Ectodermal cell (in vitro differentiated cells): ENCODE measurements around the gene TBC1D24.
A peak's percentile ranks its signal among the peaks of the same experiment; 100 is the strongest.
"Not testable (repeated sequence)": the region's sequence is repeated elsewhere in the genome, so short reads cannot be mapped to it uniquely, and the experiment has no call there.

Source experiments
- H3K27ac ChIP-seq: 2 replicates; pipeline ENCODE4 v1.7.0; 2013; ENCODE audit warnings: mild to moderate bottlenecking, low read depth, low read length; ENCODE audit not compliant: insufficient read depth, poor library complexity, severe bottlenecking
- H3K27me3 ChIP-seq: 2 replicates; pipeline ENCODE4 v1.7.0; 2013; ENCODE audit warnings: mild to moderate bottlenecking, low read length; ENCODE audit not compliant: insufficient read depth, control insufficient read depth, poor library complexity, severe bottlenecking
- H3K36me3 ChIP-seq: one replicate; pipeline ENCODE4 v1.7.0; 2013; ENCODE audit warnings: low read length; ENCODE audit not compliant: control insufficient read depth, insufficient read depth
- H3K4me1 ChIP-seq: one replicate; pipeline ENCODE4 v1.7.0; 2013; ENCODE audit warnings: low read length; ENCODE audit not compliant: control insufficient read depth, insufficient read depth
- H3K4me3 ChIP-seq: 2 replicates; pipeline ENCODE4 v1.7.0; 2013; ENCODE audit warnings: low read depth, low read length, control low read depth; ENCODE audit not compliant: insufficient read depth
- H3K9me3 ChIP-seq: 2 replicates; pipeline ENCODE4 v1.7.0; 2013; ENCODE audit warnings: mild to moderate bottlenecking, low read length, moderate library complexity; ENCODE audit not compliant: control insufficient read depth
- WGBS, 2 experiments: methylation state at CpG; one replicate each; pipeline ENCODE4 v1.1.7; 2013; ENCODE audit warnings: missing lambda C conversion rate in 2 of 2; 5-methylcytosine and 5-hydroxymethylcytosine counted together

TBC1D24 gene

DNA sequence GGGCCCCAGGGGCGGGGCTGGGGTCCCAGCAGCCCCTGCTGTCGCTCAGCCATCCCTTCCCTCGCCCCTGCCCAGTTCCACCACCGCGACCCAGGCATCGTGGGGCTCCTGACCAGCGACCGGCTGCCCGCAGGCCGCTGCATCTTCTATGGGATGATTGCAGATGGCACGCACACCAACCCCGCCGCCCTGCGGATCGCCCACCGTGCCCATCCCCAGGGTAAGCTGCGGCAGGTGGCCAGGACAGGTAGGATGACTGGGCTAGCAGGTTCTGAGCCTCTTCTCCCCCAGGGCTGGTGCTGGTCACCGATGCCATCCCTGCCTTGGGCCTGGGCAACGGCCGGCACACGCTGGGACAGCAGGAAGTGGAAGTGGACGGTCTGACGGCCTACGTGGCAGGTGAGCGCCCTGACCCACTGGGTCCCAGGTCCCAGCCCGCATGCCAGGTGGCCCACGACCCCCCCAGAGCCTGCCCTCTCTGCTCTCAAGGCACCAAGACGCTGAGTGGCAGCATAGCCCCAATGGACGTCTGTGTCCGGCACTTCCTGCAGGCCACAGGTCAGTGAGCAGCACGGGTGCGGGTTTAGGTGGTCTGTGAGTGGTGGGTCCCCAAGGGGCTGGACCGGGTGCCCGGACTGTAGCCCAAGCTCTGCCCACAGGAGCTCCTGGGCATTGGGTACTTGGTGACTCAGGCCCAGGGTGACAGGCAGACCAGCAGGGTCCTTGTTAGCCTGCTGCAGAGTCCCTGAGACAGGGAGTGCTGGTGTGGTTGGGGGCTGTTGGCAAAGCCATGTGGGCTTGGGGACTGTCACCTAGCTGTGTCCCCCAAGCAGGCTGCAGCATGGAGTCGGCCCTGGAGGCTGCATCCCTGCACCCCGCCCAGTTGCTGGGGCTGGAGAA lies 53.5 kb downstream of the TBC1D24 start:
- Histone ChIP-seq H3K27ac (no peak overlapping the region), H3K4me1 (no peaks in the 10 kb centered on the region), H3K27me3 (peaks cover 4% of the 10 kb centered on the region), H3K36me3 (peaks cover 27% of the 10 kb centered on the region), H3K4me3 (no peak overlapping the region), H3K9me3 (no peaks in the 10 kb centered on the region)
- 95% methylated on average over 36 of the region's 36 CpGs for WGBS, 2 experiments

DNA sequence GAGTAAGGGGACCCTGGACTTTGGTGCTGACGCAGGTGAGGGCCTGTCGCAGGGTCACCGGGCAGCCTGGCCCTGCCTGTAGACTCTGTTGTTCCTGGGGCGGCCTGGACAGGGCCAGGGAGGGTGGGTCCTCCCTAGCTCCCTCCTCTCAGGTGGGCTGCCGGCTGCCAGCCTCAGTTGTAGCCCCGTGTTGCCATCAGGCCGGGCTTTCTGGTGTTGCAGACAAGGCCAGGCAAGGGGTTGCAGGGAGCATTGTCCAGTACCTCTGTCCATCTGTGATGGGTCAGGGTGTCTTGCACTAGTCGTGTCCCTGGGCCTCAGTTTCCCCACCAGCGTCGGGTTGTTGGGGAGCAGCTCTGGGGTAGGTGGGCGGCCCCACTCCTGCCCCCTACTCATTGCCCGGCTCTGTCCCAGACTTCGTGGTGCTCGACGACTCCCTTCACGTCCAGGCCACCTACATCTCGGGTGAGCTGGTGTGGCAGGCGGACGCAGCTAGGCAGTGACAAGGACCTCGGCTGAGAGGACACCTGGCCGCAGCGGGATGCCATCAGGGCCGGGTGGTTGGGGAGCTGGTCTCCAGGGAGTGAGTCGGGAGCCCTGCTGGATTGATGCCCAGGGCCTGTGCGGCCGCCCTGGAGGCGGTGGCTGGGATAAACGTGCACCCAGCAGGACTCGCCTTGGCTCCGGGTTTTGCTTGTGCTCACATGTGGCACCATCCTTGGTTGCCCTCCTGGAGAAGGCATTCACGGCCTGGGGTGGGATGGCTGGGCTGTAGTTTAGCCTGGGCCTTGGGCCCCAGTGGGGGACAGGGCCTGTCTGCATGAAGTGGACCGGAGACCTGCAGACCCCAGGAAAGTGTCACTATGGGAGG lies 54.4 kb downstream of the TBC1D24 start:
- Histone ChIP-seq H3K27ac (no peak overlapping the region), H3K4me1 (no peaks in the 10 kb centered on the region), H3K9me3 (no peaks in the 10 kb centered on the region), H3K27me3 (peaks cover 4% of the 10 kb centered on the region), H3K4me3 (no peak overlapping the region), H3K36me3 (peaks cover 21% of the 10 kb centered on the region)
- WGBS, 2 experiments, result 93% methylated on average over 32 of the region's 32 CpGs

DNA sequence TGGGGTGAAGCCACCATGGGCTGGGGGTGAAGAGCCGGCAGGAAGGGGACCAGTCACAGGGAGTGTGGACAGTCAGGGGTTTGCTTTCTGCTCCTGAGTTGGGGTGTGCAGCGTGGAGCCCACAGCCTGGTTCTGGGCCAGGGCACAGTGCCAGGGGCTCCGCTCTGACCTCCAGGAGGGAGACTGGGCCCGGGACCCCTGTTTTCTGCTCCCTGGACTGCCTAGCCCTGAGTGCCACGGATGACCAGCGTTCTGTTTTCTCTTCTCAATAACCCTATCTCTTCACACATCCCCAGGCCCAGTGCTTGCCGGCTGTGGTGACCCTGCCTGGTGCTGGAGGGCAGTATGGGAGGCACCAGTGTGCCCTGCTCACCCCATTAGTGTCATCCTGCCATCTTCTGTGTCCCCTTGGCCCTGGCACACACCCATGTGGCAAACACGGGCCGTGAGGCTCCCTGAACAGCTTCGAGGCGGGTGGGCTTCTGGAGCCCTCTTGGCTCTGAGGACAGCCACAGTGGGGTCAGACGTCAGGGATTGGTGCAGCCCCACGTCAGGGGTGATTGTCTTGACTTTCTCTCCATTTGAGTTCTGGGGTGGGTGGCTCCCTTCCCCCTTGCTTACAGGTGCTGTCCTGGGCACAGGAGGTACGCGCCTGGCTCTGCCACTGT lies 55.2 kb downstream of the TBC1D24 start:
- WGBS, 2 experiments, result 94 to 95% methylated on average over 15 of the region's 15 CpGs
- H3K9me3 ChIP-seq, result no peaks in the 10 kb centered on the region

DNA sequence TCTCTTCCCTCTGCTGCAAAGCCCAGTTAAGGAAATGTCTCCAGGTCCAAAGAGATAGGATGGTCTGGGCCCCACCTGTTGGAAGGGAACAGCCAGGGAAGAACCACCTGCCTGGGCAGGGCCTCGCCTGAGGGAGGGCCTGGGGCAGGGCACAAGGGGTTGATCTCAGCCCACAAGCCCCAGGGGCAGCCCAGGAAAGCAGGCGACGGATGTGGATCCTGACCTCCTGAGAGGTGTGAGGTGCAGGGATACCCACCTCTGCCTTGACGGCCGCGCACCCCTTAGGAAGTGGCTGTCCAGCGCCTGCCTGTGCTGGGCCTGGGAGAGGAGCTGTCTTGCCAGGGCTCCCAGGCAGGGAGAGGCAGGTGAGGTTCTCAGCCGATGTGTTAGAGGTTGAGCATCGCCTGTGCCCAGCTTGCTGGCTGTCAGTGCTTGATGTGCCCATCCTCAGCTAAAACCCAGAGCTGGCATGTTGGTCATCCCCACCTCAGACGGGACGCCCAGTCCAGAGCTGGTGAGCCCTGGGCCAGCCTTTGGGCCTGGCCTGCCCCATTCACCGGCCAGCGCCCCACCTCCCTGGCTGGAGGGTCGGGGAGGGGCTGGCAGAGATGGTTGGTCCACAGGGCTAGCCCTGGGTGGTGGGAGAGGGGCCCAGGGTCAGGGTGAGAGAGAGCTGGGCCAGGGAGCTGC lies 55.8 kb downstream of the TBC1D24 start:
- no peak overlapping the region for H3K27ac ChIP-seq
- 81 to 82% methylated on average over 14 of the region's 14 CpGs for WGBS, 2 experiments

More for the DNA sequence above, 55.2 kb downstream of the TBC1D24 start:
- peaks cover 4% of the 10 kb centered on the region for H3K27me3 ChIP-seq
- H3K4me1 ChIP-seq, result no peaks in the 10 kb centered on the region
- H3K4me3 ChIP-seq, result no peak overlapping the region
- no peak overlapping the region for H3K27ac ChIP-seq
- H3K36me3 ChIP-seq, result peaks cover 16% of the 10 kb centered on the region

DNA sequence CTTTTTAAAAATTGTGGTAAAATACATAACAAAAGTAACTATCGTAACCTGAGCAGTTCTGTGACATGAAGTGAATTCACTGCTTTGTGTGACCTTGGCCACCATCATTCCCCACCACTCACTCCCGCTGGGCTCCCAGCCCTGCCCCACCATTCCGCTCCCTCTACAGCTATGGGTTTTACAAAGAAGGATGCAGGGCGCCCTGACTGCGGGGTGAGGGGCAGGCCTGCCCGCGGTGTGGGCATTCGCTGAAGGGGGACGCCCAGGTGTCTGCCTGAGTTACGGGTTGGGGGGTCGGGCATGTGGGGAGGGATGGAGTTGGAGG lies 56.4 kb downstream of the TBC1D24 start, which contains the start of gene CEMP1:
TSS of gene CEMP1 (minus strand) at position 38 of the 325 bp plus-strand sequence. CDS start 335 bp downstream, outside the sequence.
- H3K4me1 ChIP-seq, result no peaks in the 10 kb centered on the region
- no peak within 1 kb of the TSS for H3K27ac ChIP-seq
- no peaks in the 10 kb centered on the region for H3K9me3 ChIP-seq
- H3K36me3 ChIP-seq, result peaks cover 11% of the 10 kb centered on the region
- peak within 1 kb of the TSS; percentile 47 for H3K4me3 ChIP-seq
- 9 to 11% methylated on average over 11 of the region's 11 CpGs for WGBS, 2 experiments
- H3K27me3 ChIP-seq, result peaks cover 4% of the 10 kb centered on the region

More for the DNA sequence above, 55.8 kb downstream of the TBC1D24 start:
- Histone ChIP-seq H3K9me3 (no peaks in the 10 kb centered on the region), H3K36me3 (peaks cover 16% of the 10 kb centered on the region), H3K27me3 (peaks cover 4% of the 10 kb centered on the region), H3K4me1 (no peaks in the 10 kb centered on the region), H3K4me3 (no peak overlapping the region)

DNA sequence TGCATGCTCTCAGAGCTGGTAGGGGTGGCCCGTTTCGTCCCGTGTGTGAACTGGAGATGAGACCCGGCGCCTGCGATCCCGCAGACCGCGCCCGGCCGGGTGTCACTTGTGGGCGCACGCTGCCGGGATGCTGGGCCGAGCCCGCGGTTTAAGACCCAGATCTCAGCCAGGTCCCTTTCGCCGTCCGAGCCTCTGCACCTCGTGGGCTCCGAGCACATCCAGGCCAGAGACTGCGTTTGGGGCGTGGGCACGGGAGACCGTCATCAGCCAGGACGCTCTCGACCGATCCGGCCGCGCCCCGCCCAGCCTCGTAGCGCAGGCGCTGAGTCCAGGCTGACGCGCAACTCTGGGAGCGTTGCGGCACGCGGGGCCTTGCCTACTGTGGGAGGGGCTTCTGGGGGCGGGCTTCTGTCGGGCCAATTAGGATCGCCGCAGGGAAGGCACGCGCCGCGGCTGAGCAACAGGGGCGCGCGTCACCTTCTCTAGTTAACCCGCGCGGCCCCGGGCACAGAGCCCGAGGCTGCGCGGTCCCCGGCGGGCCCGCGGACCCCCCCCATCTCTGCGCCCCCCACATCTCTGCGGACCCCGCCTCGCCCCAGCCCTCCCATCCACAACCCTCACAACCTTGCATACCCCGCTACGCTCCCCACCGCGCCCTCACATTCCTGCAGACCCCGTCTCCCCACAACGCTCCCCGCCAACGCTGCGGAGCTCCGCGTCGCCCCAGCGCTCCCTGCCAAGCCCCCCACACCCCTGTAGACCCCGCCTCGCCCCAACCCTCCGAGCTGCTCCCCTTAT lies 57.0 kb downstream of the TBC1D24 start:
- Histone ChIP-seq H3K9me3 (no peaks in the 10 kb centered on the region), H3K27ac (no peak overlapping the region), H3K4me3 (peak overlapping the region; percentile 47), H3K27me3 (peaks cover 4% of the 10 kb centered on the region), H3K36me3 (peaks cover 11% of the 10 kb centered on the region), H3K4me1 (no peaks in the 10 kb centered on the region)
- WGBS, 2 experiments, result 0% methylated on average over 84 of the region's 84 CpGs

DNA sequence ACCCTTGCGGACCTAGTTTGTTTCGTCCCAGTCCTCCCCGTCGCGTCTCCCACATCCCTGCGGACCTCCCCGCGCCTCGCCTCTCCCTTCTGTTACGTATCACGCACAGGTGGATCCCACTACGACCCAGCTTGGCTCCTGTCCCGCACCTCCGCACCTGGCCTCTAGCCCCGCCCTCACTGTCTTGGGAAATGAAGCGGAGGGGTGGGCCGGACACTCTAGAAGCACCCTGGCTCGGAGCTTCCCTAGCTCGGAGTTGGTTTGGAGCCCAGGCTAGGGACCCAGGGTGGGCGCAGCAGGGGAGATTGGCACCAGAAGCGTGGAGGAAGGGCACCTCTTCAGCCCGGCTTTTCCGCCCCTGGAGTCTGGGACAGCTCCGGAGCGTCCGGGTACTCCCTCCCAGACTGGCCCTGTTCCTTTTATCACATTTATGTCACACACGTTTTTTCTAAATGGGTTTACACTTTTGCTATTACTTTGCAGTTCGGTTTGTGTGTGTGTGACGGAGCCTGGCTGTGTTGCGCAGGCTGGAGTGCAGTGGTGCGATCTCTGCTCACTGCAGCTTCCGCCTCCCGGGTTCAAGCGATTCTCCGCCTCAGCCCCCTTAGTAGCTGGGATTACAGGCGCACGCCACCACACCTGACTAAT lies 57.7 kb downstream of the TBC1D24 start:
- no peaks in the 10 kb centered on the region for H3K9me3 ChIP-seq
- no peak overlapping the region for H3K27ac ChIP-seq
- H3K4me3 ChIP-seq, result peak overlapping the region; percentile 47
- H3K4me1 ChIP-seq, result no peaks in the 10 kb centered on the region
- peaks cover 4% of the 10 kb centered on the region for H3K27me3 ChIP-seq
- WGBS, 2 experiments, result 9% methylated on average over 37 of the region's 37 CpGs
- peaks cover 10% of the 10 kb centered on the region for H3K36me3 ChIP-seq

DNA sequence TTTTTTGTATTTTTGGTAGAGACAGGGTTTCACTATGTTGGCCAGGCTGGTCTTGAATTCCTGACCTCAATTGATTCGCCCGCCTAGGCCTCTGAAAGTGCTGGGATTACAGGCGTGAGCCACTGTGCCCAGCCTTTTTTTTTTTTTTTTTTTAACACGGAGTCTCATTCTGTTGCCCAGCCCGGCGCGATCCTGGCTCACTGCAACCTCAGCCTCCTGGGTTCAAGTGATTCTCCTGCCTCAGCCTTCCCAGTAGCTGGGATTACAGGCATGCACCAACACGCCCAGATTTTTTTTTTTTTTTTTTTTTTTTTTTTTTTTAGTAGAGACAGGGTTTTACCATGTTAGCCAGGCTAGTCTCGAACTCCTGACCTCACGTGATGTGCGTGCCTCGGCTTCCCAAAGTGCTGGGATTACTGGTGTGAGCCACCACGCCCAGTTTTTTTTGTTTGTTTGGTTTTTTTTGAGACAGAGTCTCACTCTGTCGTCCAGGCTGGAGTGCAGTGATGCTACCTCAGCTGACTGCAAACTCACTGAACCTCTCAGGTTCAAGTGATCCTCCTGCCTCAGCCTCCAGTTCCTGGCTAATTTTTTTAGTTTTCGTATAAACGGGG lies 58.3 kb downstream of the TBC1D24 start:
- H3K27ac ChIP-seq, H3K27me3 ChIP-seq, H3K9me3 ChIP-seq, H3K4me3 ChIP-seq, H3K36me3 ChIP-seq, H3K4me1 ChIP-seq: not testable (repeated sequence)
- WGBS, 2 experiments, result 65 to 68% methylated on average over 14 to 15 of the region's 16 CpGs
